ENCODE results near the gene GADD45GIP1.

Gene GADD45GIP1

GRCh38 chr19:12940897-12941296 is 16.1 kb downstream of the GADD45GIP1 start:
- no peak for DNase-seq (ENCODE audit: low read depth, low spot score)
- no CpG with 5 or more reads among the region's 2 CpGs for WGBS (ENCODE audit: insufficient coverage, insufficient read length)
- H3K36me3 ChIP-seq (ENCODE audit: control insufficient read depth, insufficient read depth, low read length), result peaks cover 28% of the 10 kb centered on the region
- H3K4me3 ChIP-seq (ENCODE audit: low read length), result no peak overlapping the region
- H3K4me1 ChIP-seq (ENCODE audit: control insufficient read depth, insufficient read depth, low read length), result peaks cover 3% of the 10 kb centered on the region; the same call in 1 of the 2 replicates
- H3K27me3 ChIP-seq (ENCODE audit: control insufficient read depth, insufficient read depth, low read length), result no peaks in the 10 kb centered on the region
- H3K9me3 ChIP-seq (ENCODE audit: control insufficient read depth, insufficient read depth, low read length), result no peaks in the 10 kb centered on the region
- no peak overlapping the region for H3K27ac ChIP-seq (ENCODE audit: low read length)

DNA sequence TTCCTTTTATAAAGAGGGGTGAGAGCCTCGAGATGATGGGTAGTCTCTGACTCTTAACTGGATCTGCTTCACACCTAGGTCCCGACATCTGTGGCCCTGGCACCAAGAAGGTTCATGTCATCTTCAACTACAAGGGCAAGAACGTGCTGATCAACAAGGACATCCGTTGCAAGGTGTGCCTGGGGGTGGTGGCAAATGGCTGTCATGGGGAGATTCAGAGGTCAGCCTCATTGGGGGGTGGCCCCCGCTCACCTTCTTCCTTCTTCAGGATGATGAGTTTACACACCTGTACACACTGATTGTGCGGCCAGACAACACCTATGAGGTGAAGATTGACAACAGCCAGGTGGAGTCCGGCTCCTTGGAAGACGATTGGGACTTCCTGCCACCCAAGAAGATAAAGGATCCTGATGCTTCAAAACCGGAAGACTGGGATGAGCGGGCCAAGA is 17.0 kb downstream of the GADD45GIP1 start:
- H3K36me3 ChIP-seq (ENCODE audit: control insufficient read depth, insufficient read depth, low read length), result peaks cover 28% of the 10 kb centered on the region
- H3K4me3 ChIP-seq (ENCODE audit: low read length), result no peak overlapping the region
- no peaks in the 10 kb centered on the region for H3K9me3 ChIP-seq (ENCODE audit: control insufficient read depth, insufficient read depth, low read length)
- no peak for DNase-seq (ENCODE audit: low read depth, low spot score)
- peaks cover 3% of the 10 kb centered on the region; the same call in 1 of the 2 replicates for H3K4me1 ChIP-seq (ENCODE audit: control insufficient read depth, insufficient read depth, low read length)
- H3K27ac ChIP-seq (ENCODE audit: low read length), result no peak overlapping the region
- no CpG with 5 or more reads among the region's 10 CpGs for WGBS (ENCODE audit: insufficient coverage, insufficient read length)
- no peaks in the 10 kb centered on the region for H3K27me3 ChIP-seq (ENCODE audit: control insufficient read depth, insufficient read depth, low read length)

GRCh38 chr19:12938779-12939601 is 18.0 kb downstream of the GADD45GIP1 start:
- H3K9me3 ChIP-seq (ENCODE audit: control insufficient read depth, insufficient read depth, low read length), result no peaks in the 10 kb centered on the region
- H3K4me1 ChIP-seq (ENCODE audit: control insufficient read depth, insufficient read depth, low read length), result peaks cover 3% of the 10 kb centered on the region; the same call in 1 of the 2 replicates
- no peak for DNase-seq (ENCODE audit: low read depth, low spot score)
- no CpG with 5 or more reads among the region's 54 CpGs for WGBS (ENCODE audit: insufficient coverage, insufficient read length)
- H3K4me3 ChIP-seq (ENCODE audit: low read length), result peak overlapping the region; percentile 69
- H3K27me3 ChIP-seq (ENCODE audit: control insufficient read depth, insufficient read depth, low read length), result no peaks in the 10 kb centered on the region
- H3K27ac ChIP-seq (ENCODE audit: low read length), result no peak overlapping the region
- H3K36me3 ChIP-seq (ENCODE audit: control insufficient read depth, insufficient read depth, low read length), result peaks cover 25% of the 10 kb centered on the region

- Histone ChIP-seq H3K27me3 (ENCODE audit: control insufficient read depth, insufficient read depth, low read length) (no peaks in the 10 kb centered on the region), H3K4me1 (ENCODE audit: control insufficient read depth, insufficient read depth, low read length) (peaks cover 3% of the 10 kb centered on the region; the same call in 1 of the 2 replicates), H3K36me3 (ENCODE audit: control insufficient read depth, insufficient read depth, low read length) (peaks cover 19% of the 10 kb centered on the region), H3K9me3 (ENCODE audit: control insufficient read depth, insufficient read depth, low read length) (no peaks in the 10 kb centered on the region), H3K27ac (ENCODE audit: low read length) (no peak within 1 kb of the TSS), H3K4me3 (ENCODE audit: low read length) (peak within 1 kb of the TSS; percentile 69)
- peak; percentile 98 for DNase-seq (ENCODE audit: low read depth, low spot score)
- WGBS (ENCODE audit: insufficient coverage, insufficient read length), result no CpG with 5 or more reads among the region's 63 CpGs
These were observed 18.9 kb downstream of the GADD45GIP1 start, which contains the start of gene CALR for GRCh38 chr19:12937927-12938778. Gene CALR (plus strand): TSS chr19:12938609. CDS start chr19:12938680, 71 bp downstream.

- WGBS (ENCODE audit: insufficient coverage, insufficient read length), result no CpG with 5 or more reads among the region's 23 CpGs
- Histone ChIP-seq H3K9me3 (ENCODE audit: control insufficient read depth, insufficient read depth, low read length) (no peaks in the 10 kb centered on the region), H3K27ac (ENCODE audit: low read length) (no peak overlapping the region), H3K4me3 (ENCODE audit: low read length) (no peak overlapping the region; the same call in 1 of the 2 replicates), H3K27me3 (ENCODE audit: control insufficient read depth, insufficient read depth, low read length) (no peaks in the 10 kb centered on the region), H3K4me1 (ENCODE audit: control insufficient read depth, insufficient read depth, low read length) (peaks cover 7% of the 10 kb centered on the region), H3K36me3 (ENCODE audit: control insufficient read depth, insufficient read depth, low read length) (peaks cover 18% of the 10 kb centered on the region)
- no peak for DNase-seq (ENCODE audit: low read depth, low spot score)
These were observed 19.7 kb downstream of the GADD45GIP1 start for GRCh38 chr19:12937093-12937926.

DNA sequence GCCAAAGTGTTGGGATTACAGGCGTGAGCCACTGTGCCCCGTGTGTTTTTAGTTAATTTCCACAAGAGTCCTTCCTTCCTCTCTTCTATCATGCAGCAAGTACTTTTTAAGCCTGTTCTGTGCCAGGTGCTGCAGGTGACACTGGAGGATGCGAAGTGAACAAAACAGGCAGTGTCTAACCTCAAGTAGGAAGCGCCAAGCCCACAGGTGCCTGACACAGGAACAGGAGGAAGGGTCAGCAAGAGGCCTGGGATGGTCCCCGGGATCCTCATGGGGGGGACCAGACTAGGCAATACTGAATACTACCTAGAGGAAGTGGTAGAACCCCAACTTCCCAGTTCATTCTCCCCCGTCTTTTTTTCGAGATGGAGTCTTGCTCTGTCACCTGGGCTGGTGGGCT is 20.4 kb downstream of the GADD45GIP1 start:
- no CpG with 5 or more reads among the region's 7 CpGs for WGBS (ENCODE audit: insufficient coverage, insufficient read length)
- no peaks in the 10 kb centered on the region for H3K27me3 ChIP-seq (ENCODE audit: control insufficient read depth, insufficient read depth, low read length)
- no peak for DNase-seq (ENCODE audit: low read depth, low spot score)
- peaks cover 8% of the 10 kb centered on the region for H3K4me1 ChIP-seq (ENCODE audit: control insufficient read depth, insufficient read depth, low read length)
- H3K4me3 ChIP-seq (ENCODE audit: low read length), result no peak overlapping the region
- H3K36me3 ChIP-seq (ENCODE audit: control insufficient read depth, insufficient read depth, low read length), result peaks cover 14% of the 10 kb centered on the region
- H3K27ac ChIP-seq (ENCODE audit: low read length), result no peak overlapping the region
- H3K9me3 ChIP-seq (ENCODE audit: control insufficient read depth, insufficient read depth, low read length), result no peaks in the 10 kb centered on the region

DNA sequence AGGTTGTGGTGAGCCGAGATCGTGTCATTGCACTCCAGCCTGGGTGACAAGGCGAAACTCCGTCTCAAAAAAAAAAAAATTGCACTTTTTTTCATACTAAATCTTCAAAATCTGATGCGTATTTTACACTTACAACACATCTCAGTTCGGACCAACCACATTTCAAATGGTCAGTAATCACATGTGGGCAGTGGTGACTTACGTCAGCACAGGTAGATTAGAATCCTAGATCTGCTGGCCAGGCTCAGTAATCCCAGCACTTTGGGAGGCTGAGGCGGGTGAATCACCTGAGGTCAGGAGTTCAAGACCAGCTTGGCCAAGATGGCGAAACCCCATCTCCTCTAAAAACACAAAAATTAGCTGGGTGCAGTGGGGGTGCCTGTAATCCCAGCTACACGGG is 22.0 kb downstream of the GADD45GIP1 start:
- Histone ChIP-seq H3K27me3 (ENCODE audit: control insufficient read depth, insufficient read depth, low read length) (no peaks in the 10 kb centered on the region), H3K27ac (ENCODE audit: low read length) (no peak overlapping the region), H3K9me3 (ENCODE audit: control insufficient read depth, insufficient read depth, low read length) (no peaks in the 10 kb centered on the region), H3K4me1 (ENCODE audit: control insufficient read depth, insufficient read depth, low read length) (peaks cover 7% of the 10 kb centered on the region), H3K36me3 (ENCODE audit: control insufficient read depth, insufficient read depth, low read length) (peaks cover 10% of the 10 kb centered on the region), H3K4me3 (ENCODE audit: low read length) (no peak overlapping the region)
- DNase-seq (ENCODE audit: low read depth, low spot score), result no peak
- no CpG with 5 or more reads among the region's 10 CpGs for WGBS (ENCODE audit: insufficient coverage, insufficient read length)

GRCh38 chr19:12933287-12934072 is 23.5 kb downstream of the GADD45GIP1 start, which contains the start of gene FARSA:
Gene FARSA (minus strand): TSS chr19:12933711. CDS start chr19:12933696, 15 bp downstream.
- peak; percentile 92 for DNase-seq (ENCODE audit: low read depth, low spot score)
- no CpG with 5 or more reads among the region's 51 CpGs for WGBS (ENCODE audit: insufficient coverage, insufficient read length)
- H3K9me3 ChIP-seq (ENCODE audit: control insufficient read depth, insufficient read depth, low read length), result no peaks in the 10 kb centered on the region
- H3K36me3 ChIP-seq (ENCODE audit: control insufficient read depth, insufficient read depth, low read length), result peaks cover 17% of the 10 kb centered on the region
- H3K4me1 ChIP-seq (ENCODE audit: control insufficient read depth, insufficient read depth, low read length), result peaks cover 4% of the 10 kb centered on the region
- H3K4me3 ChIP-seq (ENCODE audit: low read length), result peak within 1 kb of the TSS; percentile 68
- H3K27me3 ChIP-seq (ENCODE audit: control insufficient read depth, insufficient read depth, low read length), result no peaks in the 10 kb centered on the region
- H3K27ac ChIP-seq (ENCODE audit: low read length), result no peak within 1 kb of the TSS

All from iPS DF 6.9 (cell line).